ENCODE results near the gene NBPF9.
"Not testable (repeated sequence)": the region's sequence is repeated elsewhere in the genome, so short reads cannot be mapped to it uniquely, and the experiment has no call there.

- not testable (repeated sequence) for TF ChIP-seq CTCF (conservative IDR thresholded peaks at IDR 0.05; ENCODE audit: low read depth, low read length); POLR2A (IDR thresholded peaks at IDR 0.05; ENCODE audit: low read depth, low read length); MAZ (IDR thresholded peaks at IDR 0.05; ENCODE audit: borderline replicate concordance, low read depth, low read length)
These were observed 7.0 kb upstream of the NBPF9 start for GRCh38 chr1:149110343-149110742.
